DND-41 (cell line): Measurements from ENCODE around the gene TRIP10.

ENCODE experiments used
- CTCF ChIP-seq: IDR thresholded peaks from 2 replicates; pipeline ENCODE4 v1.5.1; 2012; ENCODE audit warnings: borderline replicate concordance, low read length, moderate library complexity, mild to moderate bottlenecking; ENCODE audit not compliant: poor library complexity, severe bottlenecking; ENCODE audit errors: extremely low read depth
- EZH2 ChIP-seq: IDR thresholded peaks from 3 replicates; pipeline ENCODE4 v1.6.1; 2012; ENCODE audit warnings: borderline replicate concordance, low read depth, mild to moderate bottlenecking, moderate library complexity, low read length, inconsistent platforms; ENCODE audit not compliant: severe bottlenecking

- TF ChIP-seq EZH2 (no peak), CTCF (no peak)
These were observed 27.0 kb downstream of the TRIP10 start for GRCh38 chr19:6766357-6767080.
